EL (cell line): Measurements from ENCODE around the gene NNAT.
A peak's percentile ranks its signal among the peaks of the same experiment; 100 is the strongest.
"Not testable (repeated sequence)": the region's sequence is repeated elsewhere in the genome, so short reads cannot be mapped to it uniquely, and the experiment has no call there.

Source experiments
- DNase-seq: peaks from one replicate; pipeline ENCODE4 v3.0.0-alpha.2; 2016

The NNAT gene

GRCh38 chr20:37521061-37521771 lies at the start of gene NNAT:
TSS of gene NNAT (plus strand) at chr20:37521250. CDS start at chr20:37521332, 82 bp downstream.
- no peak for DNase-seq

GRCh38 chr20:37471741-37472235 lies 49.3 kb upstream of the NNAT start:
- no peak for DNase-seq

GRCh38 chr20:37472435-37472834 lies 48.6 kb upstream of the NNAT start:
- not testable (repeated sequence) for DNase-seq

GRCh38 chr20:37473249-37474000 lies 47.6 kb upstream of the NNAT start:
- no peak for DNase-seq

- DNase-seq, result no peak
Observed at GRCh38 chr20:37474386-37474785, 46.7 kb upstream of the NNAT start.

GRCh38 chr20:37475252-37475651 lies 45.8 kb upstream of the NNAT start:
- DNase-seq, result no peak

- no peak for DNase-seq
Observed at GRCh38 chr20:37477041-37477440, 44.0 kb upstream of the NNAT start.

GRCh38 chr20:37479266-37479665 lies 41.8 kb upstream of the NNAT start:
- DNase-seq, result no peak

GRCh38 chr20:37479925-37480691 lies 40.9 kb upstream of the NNAT start:
- no peak for DNase-seq

GRCh38 chr20:37480919-37481318 lies 40.1 kb upstream of the NNAT start:
- DNase-seq, result no peak

- DNase-seq, result no peak
Observed at GRCh38 chr20:37481610-37482009, 39.4 kb upstream of the NNAT start.

GRCh38 chr20:37484331-37484730 lies 36.7 kb upstream of the NNAT start:
- DNase-seq, result no peak

GRCh38 chr20:37486209-37486608 lies 34.8 kb upstream of the NNAT start:
- DNase-seq, result not testable (repeated sequence)

GRCh38 chr20:37490663-37491350 lies 30.2 kb upstream of the NNAT start:
- no peak for DNase-seq

GRCh38 chr20:37492096-37492625 lies 28.9 kb upstream of the NNAT start:
- no peak for DNase-seq

- no peak for DNase-seq
Observed at GRCh38 chr20:37492945-37493344, 28.1 kb upstream of the NNAT start.

GRCh38 chr20:37494301-37494700 lies 26.7 kb upstream of the NNAT start:
- DNase-seq, result no peak

- DNase-seq, result no peak
Observed at GRCh38 chr20:37494796-37495195, 26.3 kb upstream of the NNAT start.

- peak; percentile 31 for DNase-seq
Observed at GRCh38 chr20:37498066-37498665, 22.9 kb upstream of the NNAT start.

- DNase-seq, result no peak
Observed at GRCh38 chr20:37500311-37500710, 20.7 kb upstream of the NNAT start.

GRCh38 chr20:37501940-37502339 lies 19.1 kb upstream of the NNAT start:
- no peak for DNase-seq

- DNase-seq, result no peak
Observed at GRCh38 chr20:37502654-37503053, 18.4 kb upstream of the NNAT start.
